Measurements from ENCODE around the gene PACS2. TPM values are rescaled to one million over a fixed set of nuclear protein-coding genes. Genes with fewer than 3 reads are reported as not detected.
"Not testable (repeated sequence)": the region's sequence is repeated elsewhere in the genome, so short reads cannot be mapped to it uniquely, and the experiment has no call there.

The PACS2 gene
- total and polyA plus RNA-seq, 2 experiments from 2014 or later, result 41.1 to 54.5 TPM

DNA sequence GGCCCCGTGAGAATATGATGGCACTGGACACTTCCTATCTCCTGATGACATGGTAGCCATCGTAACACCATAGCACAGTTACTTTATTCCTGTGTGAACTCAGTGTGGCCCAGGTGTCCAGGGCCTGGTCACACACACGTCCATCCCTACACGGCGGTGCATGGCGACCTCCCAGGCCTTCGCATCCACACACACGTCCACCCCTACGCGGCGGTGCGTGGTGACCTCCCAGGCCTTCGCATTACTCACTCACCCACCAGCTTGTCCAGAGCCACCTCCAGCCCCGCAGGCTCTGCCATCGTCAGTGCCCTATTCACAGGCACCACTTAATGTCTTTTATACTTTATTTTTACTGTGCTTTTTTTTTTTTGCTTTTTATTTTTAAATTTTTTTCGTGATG, 44.4 kb downstream of the PACS2 start:
- WGBS (ENCODE audit: low lambda C conversion rate, missing lambda C conversion rate), result 99% methylated on average over 16 of the region's 16 CpGs
- H2AFZ ChIP-seq, result no peak overlapping the region
- H3K27me3 ChIP-seq, result no peaks in the 10 kb centered on the region
- no peaks in the 10 kb centered on the region for H3K4me1 ChIP-seq (ENCODE audit: insufficient read depth)
- no peak for DNase-seq (ENCODE audit: low spot score)
- TF ChIP-seq, protein P1, sequence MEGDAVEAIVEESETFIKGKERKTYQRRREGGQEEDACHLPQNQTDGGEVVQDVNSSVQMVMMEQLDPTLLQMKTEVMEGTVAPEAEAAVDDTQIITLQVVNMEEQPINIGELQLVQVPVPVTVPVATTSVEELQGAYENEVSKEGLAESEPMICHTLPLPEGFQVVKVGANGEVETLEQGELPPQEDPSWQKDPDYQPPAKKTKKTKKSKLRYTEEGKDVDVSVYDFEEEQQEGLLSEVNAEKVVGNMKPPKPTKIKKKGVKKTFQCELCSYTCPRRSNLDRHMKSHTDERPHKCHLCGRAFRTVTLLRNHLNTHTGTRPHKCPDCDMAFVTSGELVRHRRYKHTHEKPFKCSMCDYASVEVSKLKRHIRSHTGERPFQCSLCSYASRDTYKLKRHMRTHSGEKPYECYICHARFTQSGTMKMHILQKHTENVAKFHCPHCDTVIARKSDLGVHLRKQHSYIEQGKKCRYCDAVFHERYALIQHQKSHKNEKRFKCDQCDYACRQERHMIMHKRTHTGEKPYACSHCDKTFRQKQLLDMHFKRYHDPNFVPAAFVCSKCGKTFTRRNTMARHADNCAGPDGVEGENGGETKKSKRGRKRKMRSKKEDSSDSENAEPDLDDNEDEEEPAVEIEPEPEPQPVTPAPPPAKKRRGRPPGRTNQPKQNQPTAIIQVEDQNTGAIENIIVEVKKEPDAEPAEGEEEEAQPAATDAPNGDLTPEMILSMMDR (IDR thresholded peaks at IDR 0.05; ENCODE audit: poor library complexity), result no peak
- no peak for TF ChIP-seq EZH2phosphoT487 (IDR thresholded peaks at IDR 0.05; ENCODE audit: low read depth, severe bottlenecking, unreplicated experiment)
- no peak for TF ChIP-seq EZH2 (IDR thresholded peaks at IDR 0.05; ENCODE audit: borderline replicate concordance)
- H3K4me3 ChIP-seq, result no peak overlapping the region
- no peak overlapping the region for H3K4me2 ChIP-seq
- H3K9me3 ChIP-seq (ENCODE audit: low read depth), result no peaks in the 10 kb centered on the region
- H3K9me2 ChIP-seq (replicated peaks; ENCODE audit: insufficient read depth), result no peaks in the 10 kb centered on the region
- no peaks in the 10 kb centered on the region for H3K79me2 ChIP-seq
- no peaks in the 10 kb centered on the region for H3K36me3 ChIP-seq (replicated peaks; ENCODE audit: insufficient read depth, low read depth)
- H3K27ac ChIP-seq, result no peak overlapping the region
- no peaks in the 10 kb centered on the region for H4K20me1 ChIP-seq (ENCODE audit: insufficient read depth, poor library complexity, severe bottlenecking)

DNA sequence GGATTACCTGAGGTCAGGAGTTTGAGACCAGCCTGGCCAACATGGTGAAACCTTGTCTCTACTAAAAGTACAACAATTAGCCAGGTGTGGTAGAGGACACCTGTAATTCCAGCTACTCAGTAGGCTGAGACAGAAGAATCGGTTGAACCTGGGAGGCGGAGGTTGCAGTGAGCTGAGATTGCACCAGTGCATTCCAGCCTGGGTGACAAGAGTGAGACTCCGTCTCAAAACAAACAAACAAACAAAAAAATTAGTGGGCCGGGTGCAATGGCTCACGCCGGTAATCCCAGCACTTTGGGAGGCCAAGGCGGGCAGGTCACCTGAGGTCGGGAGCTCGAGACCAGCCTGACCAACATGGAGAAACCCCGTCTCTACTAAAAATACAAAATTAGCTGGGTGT, 46.9 kb downstream of the PACS2 start:
- DNase-seq (ENCODE audit: low spot score); H3K79me2 ChIP-seq; H3K4me1 ChIP-seq (ENCODE audit: insufficient read depth); H4K20me1 ChIP-seq (ENCODE audit: insufficient read depth, poor library complexity, severe bottlenecking); H3K36me3 ChIP-seq (replicated peaks; ENCODE audit: insufficient read depth, low read depth); H3K27me3 ChIP-seq; H3K4me2 ChIP-seq; H2AFZ ChIP-seq; H3K4me3 ChIP-seq; H3K27ac ChIP-seq; H3K9me2 ChIP-seq (replicated peaks; ENCODE audit: insufficient read depth); H3K9me3 ChIP-seq (ENCODE audit: low read depth): not testable (repeated sequence)
- 96% methylated on average over 10 of the region's 10 CpGs for WGBS (ENCODE audit: low lambda C conversion rate, missing lambda C conversion rate)

DNA sequence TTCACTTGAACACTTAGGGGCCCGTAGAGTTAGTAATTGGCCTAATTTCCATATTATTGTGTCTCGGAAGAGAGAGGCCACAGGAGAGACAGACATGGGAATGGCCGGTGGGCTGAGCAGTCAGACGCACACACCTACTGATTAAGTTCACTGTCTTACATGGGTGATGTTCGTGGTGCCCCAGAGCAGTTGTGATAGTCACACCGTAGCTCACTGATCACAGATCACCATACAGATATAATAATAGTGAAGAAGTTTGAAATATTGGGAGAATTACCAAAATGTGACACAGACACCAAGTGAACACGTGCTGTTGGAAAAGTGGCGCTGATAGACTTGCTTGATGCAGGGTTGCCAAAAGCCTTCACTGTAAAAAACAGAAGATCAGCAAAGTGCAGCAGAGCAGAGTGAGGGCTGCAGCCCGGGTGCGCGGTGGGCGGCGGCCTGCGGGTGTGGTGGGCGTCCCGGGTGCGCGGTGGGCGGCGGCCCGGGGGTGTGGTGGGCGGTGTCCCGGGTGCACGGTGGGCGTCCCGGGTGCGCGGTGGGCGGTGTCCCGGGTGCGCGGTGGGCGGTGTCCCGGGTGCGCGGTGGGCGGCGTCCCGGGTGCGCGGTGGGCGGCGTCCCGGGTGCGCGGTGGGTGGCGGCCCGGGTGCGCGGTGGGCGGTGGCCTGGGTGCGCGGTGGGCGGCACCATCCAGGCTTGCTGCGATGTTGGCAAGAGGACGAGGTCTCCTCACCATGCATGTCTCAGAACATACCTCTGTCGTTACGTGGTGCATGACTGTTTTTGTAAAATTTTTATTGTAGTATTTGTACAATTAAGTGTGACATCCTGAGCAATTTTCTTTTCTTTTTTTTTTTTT, 49.5 kb downstream of the PACS2 start:
- Histone ChIP-seq H3K4me2 (peak overlapping the region; percentile 65), H3K27ac (no peak overlapping the region), H3K4me1 (ENCODE audit: insufficient read depth) (no peaks in the 10 kb centered on the region), H3K4me3 (no peak overlapping the region), H3K9me2 (replicated peaks; ENCODE audit: insufficient read depth) (no peaks in the 10 kb centered on the region), H3K79me2 (no peaks in the 10 kb centered on the region), H2AFZ (no peak overlapping the region), H3K27me3 (no peaks in the 10 kb centered on the region), H3K36me3 (replicated peaks; ENCODE audit: insufficient read depth, low read depth) (no peaks in the 10 kb centered on the region), H3K9me3 (ENCODE audit: low read depth) (no peaks in the 10 kb centered on the region), H4K20me1 (ENCODE audit: insufficient read depth, poor library complexity, severe bottlenecking) (no peaks in the 10 kb centered on the region)
- WGBS (ENCODE audit: low lambda C conversion rate, missing lambda C conversion rate), result 65% methylated on average over 23 of the region's 58 CpGs
- no peak for DNase-seq (ENCODE audit: low spot score)
- TF ChIP-seq, protein P1 (IDR thresholded peaks at IDR 0.05; ENCODE audit: poor library complexity), result no peak
- TF ChIP-seq EZH2 (IDR thresholded peaks at IDR 0.05; ENCODE audit: borderline replicate concordance) (no peak), EZH2phosphoT487 (IDR thresholded peaks at IDR 0.05; ENCODE audit: low read depth, severe bottlenecking, unreplicated experiment) (no peak)

DNA sequence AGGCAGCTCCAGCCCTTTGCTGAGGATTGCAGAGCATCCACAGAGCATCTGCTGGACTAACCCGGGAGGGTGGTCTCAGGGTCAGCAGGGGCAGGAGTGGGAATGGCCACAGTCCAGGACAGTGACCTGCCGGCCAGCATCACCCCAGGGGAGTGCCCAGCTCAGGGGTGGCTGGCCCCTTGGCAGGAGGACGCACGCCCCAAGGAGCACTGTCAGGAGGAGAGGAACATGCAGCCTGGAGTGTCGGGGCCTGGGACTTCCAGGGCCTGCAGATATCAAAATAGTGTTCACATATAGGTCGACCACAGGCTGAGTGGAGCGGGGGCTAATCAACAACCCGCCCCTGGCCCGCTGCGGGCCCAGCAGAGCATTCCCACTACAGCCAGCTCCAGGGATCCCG, 50.6 kb downstream of the PACS2 start:
- 94% methylated on average over 11 of the region's 11 CpGs for WGBS (ENCODE audit: low lambda C conversion rate, missing lambda C conversion rate)
- no peak for DNase-seq (ENCODE audit: low spot score)
- H2AFZ ChIP-seq, result no peak overlapping the region
- TF ChIP-seq, protein P1 (IDR thresholded peaks at IDR 0.05; ENCODE audit: poor library complexity), result no peak
- TF ChIP-seq EZH2 (IDR thresholded peaks at IDR 0.05; ENCODE audit: borderline replicate concordance) (no peak), EZH2phosphoT487 (IDR thresholded peaks at IDR 0.05; ENCODE audit: low read depth, severe bottlenecking, unreplicated experiment) (no peak)
- H3K9me2 ChIP-seq (replicated peaks; ENCODE audit: insufficient read depth), result no peaks in the 10 kb centered on the region
- H3K4me1 ChIP-seq (ENCODE audit: insufficient read depth), result no peaks in the 10 kb centered on the region
- H3K9me3 ChIP-seq (ENCODE audit: low read depth), result no peaks in the 10 kb centered on the region
- H3K4me2 ChIP-seq, result no peak overlapping the region
- H3K36me3 ChIP-seq (replicated peaks; ENCODE audit: insufficient read depth, low read depth), result no peaks in the 10 kb centered on the region
- no peak overlapping the region for H3K27ac ChIP-seq
- H3K4me3 ChIP-seq, result no peak overlapping the region
- no peaks in the 10 kb centered on the region for H3K79me2 ChIP-seq
- H3K27me3 ChIP-seq, result no peaks in the 10 kb centered on the region
- no peaks in the 10 kb centered on the region for H4K20me1 ChIP-seq (ENCODE audit: insufficient read depth, poor library complexity, severe bottlenecking)
